Mucosa of stomach (tissue), 1 donor: ENCODE data around the gene SNN.

ENCODE experiments used
- H3K27me3 ChIP-seq: one replicate; pipeline ENCODE4 v1.7.0; 2013; ENCODE audit warnings: mild to moderate bottlenecking, low read length; ENCODE audit not compliant: control insufficient read depth, insufficient read depth
- H3K36me3 ChIP-seq: one replicate; pipeline ENCODE4 v1.7.0; 2013; ENCODE audit warnings: low read length; ENCODE audit not compliant: control insufficient read depth, insufficient read depth
- H3K4me1 ChIP-seq: one replicate; pipeline ENCODE4 v1.7.0; 2013; ENCODE audit warnings: mild to moderate bottlenecking, low read length; ENCODE audit not compliant: control insufficient read depth, insufficient read depth
- H3K4me3 ChIP-seq: one replicate; pipeline ENCODE4 v1.7.0; 2013; ENCODE audit warnings: low read length
- H3K9ac ChIP-seq: one replicate; pipeline ENCODE4 v1.7.0; 2013; ENCODE audit warnings: mild to moderate bottlenecking, low read length, moderate library complexity
- H3K9me3 ChIP-seq: one replicate; pipeline ENCODE4 v1.7.0; 2013; ENCODE audit warnings: mild to moderate bottlenecking, low read length, moderate library complexity; ENCODE audit not compliant: control insufficient read depth
- donor health status: Pancreatic carcinoma.

SNN gene

GRCh38 chr16:11627822-11628457, 40.3 kb upstream of the SNN start:
- no peaks in the 10 kb centered on the region for H3K9me3 ChIP-seq
- no peaks in the 10 kb centered on the region for H3K36me3 ChIP-seq
- no peak overlapping the region for H3K4me3 ChIP-seq
- H3K9ac ChIP-seq = no peak overlapping the region
- H3K4me1 ChIP-seq = peaks cover 28% of the 10 kb centered on the region
- no peaks in the 10 kb centered on the region for H3K27me3 ChIP-seq

GRCh38 chr16:11629071-11630030, 38.9 kb upstream of the SNN start:
- Histone ChIP-seq H3K9ac (no peak overlapping the region), H3K36me3 (no peaks in the 10 kb centered on the region), H3K27me3 (no peaks in the 10 kb centered on the region), H3K4me3 (no peak overlapping the region), H3K9me3 (no peaks in the 10 kb centered on the region), H3K4me1 (peaks cover 28% of the 10 kb centered on the region)

DNA sequence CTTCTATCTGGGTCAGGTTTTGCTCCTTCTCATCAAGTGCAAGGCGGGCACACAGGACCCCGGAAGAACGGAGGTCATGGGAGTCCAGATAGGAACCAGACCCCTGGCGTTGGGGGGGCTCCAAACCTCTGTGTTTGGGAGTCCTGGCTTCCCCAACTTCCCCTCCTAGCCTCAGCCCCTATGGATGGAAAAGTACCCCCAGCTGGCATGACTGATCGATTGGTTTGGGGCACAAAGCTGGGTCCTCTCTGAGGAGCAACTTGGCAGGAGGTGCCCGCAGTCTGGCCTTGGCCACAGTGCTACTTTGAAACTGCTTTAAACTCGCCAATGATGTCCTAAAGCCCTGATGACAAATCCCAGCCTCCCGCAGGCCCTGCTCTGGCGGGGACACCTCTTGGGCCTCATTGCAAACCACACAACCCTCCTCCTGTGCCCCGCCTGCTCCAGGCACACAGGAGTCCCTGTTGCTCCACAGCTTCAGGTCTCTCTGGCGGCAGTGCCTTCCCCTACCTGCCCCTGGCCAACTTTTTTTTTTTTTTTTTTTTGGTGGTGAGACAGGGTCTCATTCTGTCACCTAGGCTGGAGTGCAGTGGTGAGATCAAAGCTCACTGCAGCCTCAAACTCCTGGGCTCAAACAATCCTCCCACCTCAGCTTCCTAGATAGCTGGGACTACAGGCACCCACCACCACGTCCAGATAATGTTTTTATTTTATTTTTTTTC, 38.0 kb upstream of the SNN start:
- Histone ChIP-seq H3K4me1 (peaks cover 30% of the 10 kb centered on the region), H3K27me3 (no peaks in the 10 kb centered on the region), H3K9me3 (no peaks in the 10 kb centered on the region), H3K36me3 (no peaks in the 10 kb centered on the region), H3K4me3 (no peak overlapping the region), H3K9ac (no peak overlapping the region)

DNA sequence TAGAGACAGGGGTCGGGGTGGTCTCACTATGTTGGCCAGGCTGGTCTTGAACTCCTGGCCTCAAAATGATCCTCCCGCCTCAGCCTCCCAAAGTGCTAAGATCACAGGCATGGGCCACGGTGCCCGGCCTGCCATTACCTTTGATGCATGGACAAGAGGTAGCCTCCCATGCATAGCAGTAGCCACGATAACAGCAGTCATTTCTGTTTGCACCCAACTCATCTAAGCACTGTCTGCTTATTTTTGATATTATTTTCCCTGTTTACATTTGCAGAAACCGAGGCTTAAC, 37.5 kb upstream of the SNN start:
- Histone ChIP-seq H3K9me3 (no peaks in the 10 kb centered on the region), H3K9ac (no peak overlapping the region), H3K36me3 (no peaks in the 10 kb centered on the region), H3K27me3 (no peaks in the 10 kb centered on the region), H3K4me3 (no peak overlapping the region), H3K4me1 (peaks cover 35% of the 10 kb centered on the region)

DNA sequence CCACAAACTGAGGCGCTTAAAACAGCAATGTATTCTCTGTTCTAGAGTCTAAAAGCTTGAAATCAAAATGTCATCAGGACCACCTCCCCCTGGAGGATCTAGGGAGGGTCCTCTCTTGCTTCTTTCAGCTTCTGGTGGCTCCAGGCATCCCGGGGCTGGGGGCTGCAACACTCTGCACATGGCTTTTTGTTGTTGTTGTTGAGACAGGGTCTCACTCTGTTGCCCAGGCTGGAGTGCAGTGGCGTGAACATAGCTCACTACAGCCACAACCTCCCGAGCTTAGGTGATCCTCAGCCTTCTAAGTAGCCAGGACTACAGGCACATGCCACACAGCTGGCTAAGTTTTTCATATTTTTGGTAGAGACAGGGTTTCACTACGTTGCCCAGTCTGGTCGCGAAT, 37.0 kb upstream of the SNN start:
- H3K9me3 ChIP-seq = no peaks in the 10 kb centered on the region
- no peak overlapping the region for H3K9ac ChIP-seq
- H3K4me1 ChIP-seq = peaks cover 40% of the 10 kb centered on the region
- H3K4me3 ChIP-seq = no peak overlapping the region
- no peaks in the 10 kb centered on the region for H3K27me3 ChIP-seq
- no peaks in the 10 kb centered on the region for H3K36me3 ChIP-seq

DNA sequence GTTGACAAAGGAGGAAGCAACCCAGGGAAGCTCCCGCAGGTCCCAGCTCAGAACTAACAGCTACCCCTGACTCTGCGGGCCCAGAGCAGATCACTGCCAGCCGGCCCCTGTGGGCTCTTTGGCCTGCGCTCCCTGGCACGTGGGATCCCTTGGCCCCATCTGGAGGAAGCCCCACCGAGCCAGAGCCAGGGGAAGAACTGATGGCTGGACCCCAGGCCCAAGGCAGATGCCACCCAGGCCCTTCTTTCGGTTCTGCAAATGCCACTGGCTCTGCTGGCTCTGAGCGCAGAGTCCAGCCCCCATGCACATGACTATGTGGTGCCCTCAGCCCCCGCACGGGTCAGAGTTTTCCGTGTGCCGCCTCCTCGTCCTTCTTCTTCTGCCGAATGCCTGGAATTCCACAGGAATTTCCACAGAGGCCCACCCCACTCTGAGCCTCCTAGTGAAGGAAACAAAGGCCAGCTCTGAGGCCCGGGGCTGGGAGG, 35.8 kb upstream of the SNN start:
- no peak overlapping the region for H3K4me3 ChIP-seq
- H3K36me3 ChIP-seq = no peaks in the 10 kb centered on the region
- H3K9ac ChIP-seq = no peak overlapping the region
- no peaks in the 10 kb centered on the region for H3K27me3 ChIP-seq
- H3K9me3 ChIP-seq = no peaks in the 10 kb centered on the region
- peaks cover 34% of the 10 kb centered on the region for H3K4me1 ChIP-seq

GRCh38 chr16:11633113-11633512, 35.1 kb upstream of the SNN start:
- peaks cover 28% of the 10 kb centered on the region for H3K4me1 ChIP-seq
- H3K36me3 ChIP-seq = no peaks in the 10 kb centered on the region
- no peak overlapping the region for H3K4me3 ChIP-seq
- H3K9me3 ChIP-seq = no peaks in the 10 kb centered on the region
- no peaks in the 10 kb centered on the region for H3K27me3 ChIP-seq
- no peak overlapping the region for H3K9ac ChIP-seq

DNA sequence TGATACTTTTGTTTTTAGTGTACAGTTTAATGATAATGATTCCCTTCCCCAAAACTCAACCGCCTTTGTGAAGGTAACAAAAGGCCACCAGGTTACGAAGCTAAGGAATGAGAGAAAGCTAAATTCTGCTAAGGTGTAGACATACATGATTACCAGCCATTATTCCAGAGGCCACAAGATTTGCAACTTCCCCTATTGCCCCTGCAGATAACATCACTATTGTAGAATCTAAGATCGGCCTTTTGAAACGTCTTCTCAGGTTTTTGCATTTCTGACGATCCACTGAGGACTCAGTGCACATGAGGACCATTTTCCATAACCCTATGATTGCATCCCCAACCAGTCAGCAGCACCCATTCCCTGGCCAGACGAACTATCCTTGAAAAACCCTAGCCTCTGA, 33.9 kb upstream of the SNN start:
- Histone ChIP-seq H3K4me1 (peaks cover 22% of the 10 kb centered on the region), H3K36me3 (no peaks in the 10 kb centered on the region)

GRCh38 chr16:11635113-11635652, 33.1 kb upstream of the SNN start:
- H3K9ac ChIP-seq = no peak overlapping the region

More for the DNA sequence above, 33.9 kb upstream of the SNN start:
- H3K27me3 ChIP-seq = no peaks in the 10 kb centered on the region
- H3K9me3 ChIP-seq = no peaks in the 10 kb centered on the region
- no peak overlapping the region for H3K4me3 ChIP-seq
- H3K9ac ChIP-seq = no peak overlapping the region

GRCh38 chr16:11635679-11636171, 32.5 kb upstream of the SNN start:
- H3K9me3 ChIP-seq = no peaks in the 10 kb centered on the region
- H3K36me3 ChIP-seq = no peaks in the 10 kb centered on the region
- H3K9ac ChIP-seq = no peak overlapping the region
- H3K27me3 ChIP-seq = peaks cover 1% of the 10 kb centered on the region
- peak overlapping the region; percentile 10 for H3K4me3 ChIP-seq
- H3K4me1 ChIP-seq = peaks cover 26% of the 10 kb centered on the region

More at GRCh38 chr16:11635113-11635652, 33.1 kb upstream of the SNN start:
- Histone ChIP-seq H3K9me3 (no peaks in the 10 kb centered on the region), H3K4me3 (peak overlapping the region; percentile 10), H3K36me3 (no peaks in the 10 kb centered on the region), H3K27me3 (no peaks in the 10 kb centered on the region), H3K4me1 (peaks cover 21% of the 10 kb centered on the region)

DNA sequence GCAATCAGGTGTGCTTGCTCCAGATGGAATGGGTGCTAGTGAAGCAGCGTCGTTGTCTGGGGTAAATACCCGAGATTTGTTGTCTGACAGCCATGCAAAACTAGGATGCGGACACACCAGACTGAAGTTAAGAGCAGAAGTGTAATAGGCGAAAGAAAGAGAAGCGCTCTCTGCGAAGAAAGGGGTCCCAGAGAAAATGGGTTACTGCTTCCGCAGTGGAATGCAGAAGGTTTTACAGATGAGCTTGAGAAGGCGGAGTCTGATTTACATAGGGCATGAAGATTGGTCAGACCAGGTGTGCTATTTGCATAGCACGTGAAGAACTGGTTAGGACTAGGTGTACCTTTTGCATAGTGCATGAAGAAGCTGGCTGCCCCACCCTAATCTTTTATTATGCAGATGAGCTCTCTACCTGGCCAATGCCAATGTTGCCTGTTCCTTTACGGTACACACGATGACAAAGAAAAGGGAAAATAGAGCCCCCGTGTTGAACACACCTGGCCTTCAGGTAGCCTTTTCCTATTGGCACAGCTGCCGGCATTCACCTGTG, 32.0 kb upstream of the SNN start:
- H3K4me1 ChIP-seq = peaks cover 31% of the 10 kb centered on the region
- peaks cover 7% of the 10 kb centered on the region for H3K27me3 ChIP-seq
- peak overlapping the region; percentile 10 for H3K4me3 ChIP-seq
- H3K9me3 ChIP-seq = no peaks in the 10 kb centered on the region
- H3K36me3 ChIP-seq = no peaks in the 10 kb centered on the region
- no peak overlapping the region for H3K9ac ChIP-seq
